Activated CD4-positive, alpha-beta T cell treated with anti-CD3 and anti-CD28 coated beads for 48 hours (primary cell): Measurements from ENCODE around the gene CRIP1.

Experiments
- DNase-seq: peaks from one replicate; pipeline ENCODE4 v3.0.0-alpha.2; 2020

The CRIP1 gene

GRCh38 chr14:105482486-105483110 lies 4.1 kb upstream of the CRIP1 start:
- DNase-seq = no peak

- no peak for DNase-seq
Observed at GRCh38 chr14:105483300-105484068, 3.2 kb upstream of the CRIP1 start.

- no peak for DNase-seq
Observed at GRCh38 chr14:105484069-105484996, 2.4 kb upstream of the CRIP1 start.

GRCh38 chr14:105484997-105485393 lies 1.7 kb upstream of the CRIP1 start:
- DNase-seq = no peak

GRCh38 chr14:105485739-105486162 lies 935 bp upstream of the CRIP1 start:
- peak; percentile 65 for DNase-seq

GRCh38 chr14:105486974-105487448 lies 325 bp downstream of the CRIP1 start:
- DNase-seq = peak; percentile 54

GRCh38 chr14:105487449-105487985 lies 831 bp downstream of the CRIP1 start:
- peak; percentile 63 for DNase-seq

- peak; percentile 45 for DNase-seq
Observed at GRCh38 chr14:105487986-105488777, 1.5 kb downstream of the CRIP1 start.

- no peak for DNase-seq
Observed at GRCh38 chr14:105488781-105489541, 2.3 kb downstream of the CRIP1 start.

- DNase-seq = peak; percentile 91
Observed at GRCh38 chr14:105489542-105490266, 3.0 kb downstream of the CRIP1 start.

GRCh38 chr14:105490267-105490571 lies 3.5 kb downstream of the CRIP1 start:
- no peak for DNase-seq

GRCh38 chr14:105490572-105491365 lies 4.1 kb downstream of the CRIP1 start, which contains the start of gene TEDC1:
Gene TEDC1 (plus strand): TSS chr14:105491246. CDS start chr14:105491376, 130 bp downstream.
- peak; percentile 99 for DNase-seq

GRCh38 chr14:105491366-105491973 lies 4.8 kb downstream of the CRIP1 start:
- DNase-seq = peak; percentile 97

GRCh38 chr14:105492031-105492970 lies 5.6 kb downstream of the CRIP1 start:
- no peak for DNase-seq

GRCh38 chr14:105492971-105493871 lies 6.5 kb downstream of the CRIP1 start:
- DNase-seq = no peak

- DNase-seq = no peak
Observed at GRCh38 chr14:105493921-105494605, 7.4 kb downstream of the CRIP1 start.

GRCh38 chr14:105494606-105494929 lies 7.9 kb downstream of the CRIP1 start:
- no peak for DNase-seq
